ENCODE measurements around the gene FNTB.

DNA sequence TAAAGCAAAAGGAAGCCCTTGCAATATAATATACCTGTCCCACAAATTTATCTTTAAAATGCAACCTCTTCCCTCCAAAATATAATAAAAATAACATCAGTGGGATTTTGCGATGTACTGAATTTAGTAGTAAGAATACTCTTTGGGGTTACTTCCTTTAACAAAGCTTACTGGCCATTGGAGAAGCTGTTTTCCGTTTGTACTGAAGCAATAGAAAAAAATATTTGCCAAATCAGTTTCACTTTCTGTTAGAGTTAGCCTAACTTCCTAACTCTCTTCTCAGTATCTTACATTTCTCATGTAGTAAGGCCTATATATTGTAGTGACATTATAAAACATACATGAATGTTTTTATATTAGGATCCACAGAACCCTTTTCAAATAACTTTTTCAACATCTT is 111.9 kb downstream of the FNTB start:
- TF ChIP-seq ZNF83 (CRISPR knock-in tag; IDR thresholded peaks at IDR 0.05; ENCODE audit: borderline replicate concordance) (no peak), ZBTB40 (IDR thresholded peaks at IDR 0.05) (no peak), ZBTB40 (CRISPR knock-in tag; IDR thresholded peaks at IDR 0.05) (no peak), HHEX (CRISPR knock-in tag; IDR thresholded peaks at IDR 0.05) (no peak)
